GM21526 (cell line): Measurements from ENCODE around the gene SIGLEC10.
A peak's percentile ranks its signal among the peaks of the same experiment; 100 is the strongest.
"Not testable (repeated sequence)": the region's sequence is repeated elsewhere in the genome, so short reads cannot be mapped to it uniquely, and the experiment has no call there.

ENCODE experiments used
- ATAC-seq: cut with Tn5 transposase; IDR thresholded peaks from one replicate; pipeline ENCODE4 v1.9.1; 2021; ENCODE audit warnings: moderate library complexity; ENCODE audit not compliant: unreplicated experiment, low FRiP score

The SIGLEC10 gene

GRCh38 chr19:51417107-51417809 lies at the start of gene SIGLEC10:
SIGLEC10 (minus strand) TSS chr19:51417642; CDS start chr19:51417581, 61 bp downstream.
- peak; percentile 60 for ATAC-seq

- ATAC-seq = no peak
Measured at GRCh38 chr19:51466723-51467122, 49.3 kb upstream of the SIGLEC10 start.

- ATAC-seq = not testable (repeated sequence)
Measured at GRCh38 chr19:51463976-51464581, 46.6 kb upstream of the SIGLEC10 start.

GRCh38 chr19:51462681-51463080 lies 45.2 kb upstream of the SIGLEC10 start:
- ATAC-seq = no peak

- ATAC-seq = no peak
Measured at GRCh38 chr19:51462276-51462675, 44.8 kb upstream of the SIGLEC10 start.

GRCh38 chr19:51461723-51462161 lies 44.3 kb upstream of the SIGLEC10 start:
- ATAC-seq = no peak

- ATAC-seq = no peak
Measured at GRCh38 chr19:51460164-51460992, 42.9 kb upstream of the SIGLEC10 start.

GRCh38 chr19:51458899-51459505 lies 41.6 kb upstream of the SIGLEC10 start:
- ATAC-seq = no peak

- ATAC-seq = no peak
Measured at GRCh38 chr19:51458051-51458645, 40.7 kb upstream of the SIGLEC10 start, which contains the start of gene SIGLEC8. SIGLEC8 (minus strand) TSS chr19:51458454; CDS start chr19:51458387, 67 bp downstream.

GRCh38 chr19:51457351-51458013 lies 40.0 kb upstream of the SIGLEC10 start:
- ATAC-seq = no peak

GRCh38 chr19:51456541-51457290 lies 39.3 kb upstream of the SIGLEC10 start:
- no peak for ATAC-seq

- no peak for ATAC-seq
Measured at GRCh38 chr19:51450730-51451307, 33.4 kb upstream of the SIGLEC10 start.

- ATAC-seq = no peak
Measured at GRCh38 chr19:51448411-51449016, 31.1 kb upstream of the SIGLEC10 start.

GRCh38 chr19:51448011-51448410 lies 30.6 kb upstream of the SIGLEC10 start:
- no peak for ATAC-seq

GRCh38 chr19:51447510-51447909 lies 30.1 kb upstream of the SIGLEC10 start:
- ATAC-seq = not testable (repeated sequence)

- ATAC-seq = peak; percentile 89
Measured at GRCh38 chr19:51441410-51442390, 24.3 kb upstream of the SIGLEC10 start.

GRCh38 chr19:51440846-51441409 lies 23.5 kb upstream of the SIGLEC10 start:
- no peak for ATAC-seq
